M059J (cell line): Measurements from ENCODE around the gene APPL2. TPM values are rescaled to one million over a fixed set of nuclear protein-coding genes. Genes with fewer than 3 reads are reported as not detected.

Source experiments
- DNase-seq: peaks from one replicate; pipeline ENCODE4 v3.0.0-alpha.2; 2012; ENCODE audit warnings: low read depth
- total RNA-seq: library from RNA; depleted of rRNA; stranded (reverse); fragments of >200 nt; shearing (Covaris generic); gene quantifications from 2 replicates; pipeline ENCODE4 v1.2.3, GENCODE V29; 2014

The APPL2 gene
- total RNA-seq, 1 experiment from 2014 or later, result 41.3 TPM

- DNase-seq, result no peak
Observed at GRCh38 chr12:105222726-105223351, 13.1 kb downstream of the APPL2 start.

DNA sequence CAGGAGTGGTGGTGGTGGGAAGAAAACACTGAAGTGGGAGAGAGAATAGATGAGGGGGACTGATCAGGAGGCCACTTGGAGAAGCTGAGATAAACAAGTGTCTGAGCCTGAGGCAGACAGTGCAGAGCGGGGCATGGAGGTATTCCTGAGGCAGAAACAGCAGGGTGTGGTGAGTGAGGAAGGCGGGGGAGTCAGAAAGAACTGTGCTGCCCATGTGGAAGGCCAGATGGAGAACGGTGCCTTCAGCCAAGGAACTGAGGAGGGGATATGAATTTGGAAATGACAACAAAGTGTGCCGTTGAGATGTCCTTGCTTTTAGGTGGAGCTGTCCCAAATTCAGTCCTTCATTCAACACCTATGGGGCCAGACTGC lies 13.7 kb downstream of the APPL2 start:
- DNase-seq, result no peak

GRCh38 chr12:105221583-105222283 lies 14.2 kb downstream of the APPL2 start:
- no peak for DNase-seq

GRCh38 chr12:105220929-105221290 lies 15.1 kb downstream of the APPL2 start:
- DNase-seq, result no peak

GRCh38 chr12:105220150-105220928 lies 15.6 kb downstream of the APPL2 start:
- no peak for DNase-seq

GRCh38 chr12:105219261-105220028 lies 16.5 kb downstream of the APPL2 start:
- no peak for DNase-seq

DNA sequence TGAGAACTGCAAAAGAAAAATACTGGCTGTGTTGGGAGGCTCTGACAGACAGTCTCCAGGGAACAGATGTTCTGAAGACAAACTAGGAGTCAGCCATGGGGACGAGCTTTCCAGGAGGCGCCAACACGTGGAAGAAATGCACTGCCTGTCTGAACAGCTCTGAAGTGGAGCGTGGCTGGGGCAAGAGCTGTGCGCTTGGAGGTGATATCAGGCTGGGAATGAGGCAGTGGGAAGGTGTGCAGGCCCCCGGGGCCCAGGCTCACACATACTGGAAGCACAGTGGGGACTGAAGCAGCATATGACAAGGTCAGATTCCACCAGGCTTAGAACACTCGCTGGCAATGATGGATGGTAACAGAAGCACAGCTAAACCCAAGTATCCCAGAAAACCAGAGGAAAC lies 17.5 kb downstream of the APPL2 start:
- no peak for DNase-seq

- DNase-seq, result peak; percentile 62
Observed at GRCh38 chr12:105214670-105215375, 21.2 kb downstream of the APPL2 start.

GRCh38 chr12:105214148-105214547 lies 21.8 kb downstream of the APPL2 start:
- peak; percentile 65 for DNase-seq

- DNase-seq, result peak; percentile 84
Observed at GRCh38 chr12:105212438-105212837, 23.5 kb downstream of the APPL2 start.

- no peak for DNase-seq
Observed at GRCh38 chr12:105209091-105209490, 26.9 kb downstream of the APPL2 start.

DNA sequence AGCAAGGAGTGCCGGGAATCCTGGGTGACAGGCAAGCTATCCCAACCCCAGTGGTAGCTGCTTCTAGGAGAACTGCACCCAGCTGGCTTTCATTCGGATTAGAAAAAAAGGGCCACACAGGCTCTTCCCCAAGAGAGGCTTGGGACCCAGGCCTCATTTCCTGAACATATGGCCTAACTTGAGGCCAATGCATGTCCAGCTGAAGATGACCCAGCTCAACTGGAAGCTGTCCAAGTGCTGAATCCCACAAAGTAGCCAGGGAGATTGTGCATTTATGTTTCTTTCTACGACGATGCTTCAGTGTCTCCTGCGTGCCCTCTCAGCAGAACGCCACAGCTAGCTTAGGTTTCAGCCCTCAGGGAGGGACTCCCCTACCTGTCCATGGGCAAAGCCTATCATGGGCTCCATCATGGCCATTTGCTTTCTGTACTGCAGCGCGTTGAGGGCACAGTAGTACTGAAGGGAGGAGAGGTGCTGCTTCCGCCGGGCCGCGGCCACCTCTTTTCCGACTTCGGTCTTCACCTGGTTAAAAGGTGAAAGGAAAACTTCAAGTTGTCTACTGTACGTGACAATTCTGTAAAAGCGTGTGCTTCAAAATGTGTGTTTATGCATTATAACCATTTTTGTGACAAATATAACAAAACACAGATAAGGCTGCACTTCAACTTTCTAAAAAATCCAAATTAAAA lies 29.1 kb downstream of the APPL2 start:
- DNase-seq, result no peak

GRCh38 chr12:105205322-105206048 lies 30.5 kb downstream of the APPL2 start:
- no peak for DNase-seq

DNA sequence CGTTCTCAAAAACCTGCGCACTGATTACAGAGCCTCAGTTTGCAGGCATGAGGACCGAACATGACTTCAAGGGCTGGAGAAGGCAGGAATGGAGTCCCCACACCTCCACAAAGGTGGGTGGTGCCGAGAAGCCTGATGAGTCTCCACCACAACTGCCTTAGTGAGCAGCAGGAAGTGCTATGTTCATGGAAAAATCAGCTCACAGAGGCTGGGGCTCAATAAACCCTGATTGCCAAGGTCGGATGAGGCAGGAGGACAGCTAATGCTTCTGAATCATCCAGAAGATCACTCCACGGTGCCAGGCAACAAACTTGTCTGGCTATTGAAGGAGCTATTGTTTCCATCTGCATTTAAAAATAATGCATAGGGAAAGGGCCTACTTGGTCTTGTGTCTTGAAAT lies 31.1 kb downstream of the APPL2 start:
- peak; percentile 89 for DNase-seq

DNA sequence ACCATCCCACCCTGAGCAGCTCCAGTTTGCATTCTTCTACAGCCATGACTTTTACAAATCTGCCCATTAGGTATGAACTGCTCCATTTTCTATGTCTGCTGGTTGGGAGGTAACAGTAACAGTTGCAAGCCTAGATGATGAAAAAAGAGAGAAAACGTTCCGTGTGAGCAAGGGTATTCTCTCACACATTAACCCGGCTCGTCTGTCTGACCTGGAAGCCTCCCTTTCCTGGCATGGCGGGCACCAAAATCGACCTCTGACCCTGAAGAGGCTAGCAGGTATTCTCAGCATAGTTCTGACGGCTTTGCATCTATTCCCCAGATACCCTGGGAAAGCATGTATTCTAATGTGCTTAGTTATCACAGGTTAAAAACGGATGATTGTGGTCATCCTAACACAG lies 31.8 kb downstream of the APPL2 start:
- DNase-seq, result no peak

DNA sequence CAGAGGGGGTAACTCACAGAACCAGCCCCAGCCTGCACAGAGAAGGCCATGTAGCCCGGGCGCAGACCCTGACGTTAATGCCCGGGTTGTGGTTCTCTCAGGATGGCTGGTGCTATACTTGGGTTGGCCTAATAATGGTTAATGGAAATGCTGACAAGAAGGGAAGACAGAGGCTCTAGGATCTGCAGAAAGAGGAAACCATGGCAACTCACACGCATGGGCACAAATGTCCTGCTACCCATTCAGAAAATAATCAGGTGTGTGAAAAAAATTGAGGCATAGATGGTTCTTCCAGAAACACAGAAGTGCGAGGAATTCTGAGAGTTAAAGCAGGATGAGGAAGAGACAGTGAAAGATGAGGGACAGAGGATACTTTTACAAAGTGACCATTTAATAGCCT lies 33.8 kb downstream of the APPL2 start:
- DNase-seq, result no peak

- no peak for DNase-seq
Observed at GRCh38 chr12:105201299-105201698, 34.7 kb downstream of the APPL2 start.

DNA sequence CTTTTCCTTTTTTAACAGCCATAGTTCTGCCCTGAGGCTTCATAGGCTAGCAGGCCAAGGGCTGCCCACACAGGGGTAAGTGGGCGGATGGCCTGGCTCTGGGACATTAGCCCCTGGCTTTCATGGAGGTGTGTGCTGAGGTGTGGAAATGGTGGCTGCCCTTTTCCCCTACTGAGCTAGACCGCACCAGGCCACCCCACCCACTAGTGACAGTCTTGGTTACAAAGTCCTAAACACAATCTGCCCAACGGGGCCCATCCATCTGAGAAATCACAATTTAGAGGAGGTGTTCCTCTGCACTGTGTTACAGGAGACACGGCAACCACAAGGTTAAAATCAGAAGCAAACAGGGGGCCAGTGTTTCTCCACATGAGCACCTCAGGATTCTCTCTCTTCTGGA lies 35.6 kb downstream of the APPL2 start:
- no peak for DNase-seq

GRCh38 chr12:105198961-105199360 lies 37.0 kb downstream of the APPL2 start:
- peak; percentile 11 for DNase-seq

GRCh38 chr12:105196090-105196489 lies 39.9 kb downstream of the APPL2 start:
- DNase-seq, result no peak
